Peyer's patch (tissue), 4 donors: Measurements from ENCODE around the gene SPIRE2.

Experiments
- CTCF ChIP-seq, 6 experiments: fragments of 450-650 bp in 4 of 6; fragments of 200-600 bp in 2 of 6; sonication (generic) in 1 of 6; IDR thresholded peaks; one replicate each; pipeline ENCODE4 v1.5.1; 2017 to 2019; ENCODE audit warnings: antibody characterized with exemption in 6 of 6, mild to moderate bottlenecking in 3 of 6, moderate library complexity in 1 of 6
- POLR2A ChIP-seq, 2 donors: fragments of 450-650 bp; IDR thresholded peaks; one replicate each; pipeline ENCODE4 v1.5.1; 2017; ENCODE audit warnings: antibody characterized with exemption in 2 of 2, mild to moderate bottlenecking in 2 of 2, moderate library complexity in 2 of 2

GRCh38 chr16:89786474-89787364 lies 41.6 kb upstream of the SPIRE2 start:
- no peak for TF ChIP-seq POLR2A (IDR thresholded peaks at IDR 0.05)
- TF ChIP-seq CTCF (IDR thresholded peaks at IDR 0.05): no peak
